RWPE1 (cell line): ENCODE data around the gene NFE2L1.
A peak's percentile ranks its signal among the peaks of the same experiment; 100 is the strongest.

Experiments used
- CTCF ChIA-PET: fragments of 350-600 bp; sonication (Branson Sonifier 250); formaldehyde crosslinking; extraction: SDS; loops from one replicate; lab custom pipeline; 2021; lab: Yijun Ruan, JAX
- POLR2A ChIA-PET: fragments of 400-600 bp; formaldehyde crosslinking; extraction: SDS; loops from one replicate; lab custom pipeline; 2020; ENCODE audit warnings: antibody characterized with exemption; ENCODE audit not compliant: low non-redundant PET; lab: Yijun Ruan, JAX
- DNase-seq: peaks from one replicate; pipeline ENCODE4 v3.0.0; 2012; ENCODE audit warnings: low spot score
- H3K27ac ChIP-seq: fragments of 450-650 bp; 2 replicates; pipeline ENCODE4 v1.5.1; 2017
- TF ChIP-seq, protein P1 (sequence below): fragments of 450-650 bp; conservative IDR thresholded peaks from 2 replicates; pipeline ENCODE4 v1.5.1; 2017; ENCODE audit warnings: low read depth, mild to moderate bottlenecking

Gene NFE2L1

GRCh38 chr17:48043176-48043575, 5.0 kb upstream of the NFE2L1 start:
- CTCF ChIA-PET, result interaction anchor here (0.6 to 1.0 kb wide), 3 partner anchors 9 to 71 kb away, joined by 3 read pairs; no protein-coding TSS in a partner anchor
- no peak for DNase-seq
- TF ChIP-seq, protein P1, sequence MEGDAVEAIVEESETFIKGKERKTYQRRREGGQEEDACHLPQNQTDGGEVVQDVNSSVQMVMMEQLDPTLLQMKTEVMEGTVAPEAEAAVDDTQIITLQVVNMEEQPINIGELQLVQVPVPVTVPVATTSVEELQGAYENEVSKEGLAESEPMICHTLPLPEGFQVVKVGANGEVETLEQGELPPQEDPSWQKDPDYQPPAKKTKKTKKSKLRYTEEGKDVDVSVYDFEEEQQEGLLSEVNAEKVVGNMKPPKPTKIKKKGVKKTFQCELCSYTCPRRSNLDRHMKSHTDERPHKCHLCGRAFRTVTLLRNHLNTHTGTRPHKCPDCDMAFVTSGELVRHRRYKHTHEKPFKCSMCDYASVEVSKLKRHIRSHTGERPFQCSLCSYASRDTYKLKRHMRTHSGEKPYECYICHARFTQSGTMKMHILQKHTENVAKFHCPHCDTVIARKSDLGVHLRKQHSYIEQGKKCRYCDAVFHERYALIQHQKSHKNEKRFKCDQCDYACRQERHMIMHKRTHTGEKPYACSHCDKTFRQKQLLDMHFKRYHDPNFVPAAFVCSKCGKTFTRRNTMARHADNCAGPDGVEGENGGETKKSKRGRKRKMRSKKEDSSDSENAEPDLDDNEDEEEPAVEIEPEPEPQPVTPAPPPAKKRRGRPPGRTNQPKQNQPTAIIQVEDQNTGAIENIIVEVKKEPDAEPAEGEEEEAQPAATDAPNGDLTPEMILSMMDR, result no peak
- POLR2A ChIA-PET, result no interaction called here
- peak overlapping the region; percentile 47 for H3K27ac ChIP-seq

DNA sequence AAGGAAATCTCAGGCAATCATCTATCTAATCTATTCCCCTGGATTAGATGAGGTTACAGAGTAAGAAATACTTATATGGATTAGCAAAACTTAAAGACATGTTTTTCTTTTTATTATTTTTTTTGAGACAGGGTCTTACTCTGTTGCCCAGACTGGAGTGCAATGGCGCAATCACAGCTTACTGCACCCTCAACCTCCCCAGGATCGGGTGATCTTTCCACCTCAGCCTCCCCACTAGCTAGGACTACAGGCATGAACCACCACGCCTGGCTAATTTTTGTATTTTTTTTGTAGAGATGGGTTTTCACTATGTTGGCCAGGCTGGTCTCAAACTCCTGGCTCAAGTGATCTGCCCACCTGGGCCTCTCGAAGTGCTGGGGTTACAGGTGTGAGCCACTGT, 3.3 kb upstream of the NFE2L1 start:
- TF ChIP-seq, protein P1, result no peak
- DNase-seq, result no peak
- peak overlapping the region; percentile 99 for H3K27ac ChIP-seq
- ChIA-PET CTCF (interaction anchor here (0.7 kb wide), 1 partner anchor 65 kb away, joined by 3 read pairs; no protein-coding TSS in a partner anchor), POLR2A (interaction anchor here (0.6 to 0.8 kb wide), 2 partner anchors 30 to 103 kb away, joined by 3 to 16 read pairs; no protein-coding TSS in a partner anchor)

- peak overlapping the region; percentile 99 for H3K27ac ChIP-seq
- CTCF ChIA-PET, result interaction anchor here (0.7 to 1.2 kb wide), 3 partner anchors 9 to 66 kb away, joined by 3 to 11 read pairs (median 3); no protein-coding TSS in a partner anchor
- TF ChIP-seq, protein P1, result no peak
- POLR2A ChIA-PET, result interaction anchor here (0.6 to 0.9 kb wide), 2 partner anchors 20 to 103 kb away, joined by 3 read pairs; no protein-coding TSS in a partner anchor
- DNase-seq, result peak; percentile 88
Observed at GRCh38 chr17:48045316-48046001, 2.7 kb upstream of the NFE2L1 start.

DNA sequence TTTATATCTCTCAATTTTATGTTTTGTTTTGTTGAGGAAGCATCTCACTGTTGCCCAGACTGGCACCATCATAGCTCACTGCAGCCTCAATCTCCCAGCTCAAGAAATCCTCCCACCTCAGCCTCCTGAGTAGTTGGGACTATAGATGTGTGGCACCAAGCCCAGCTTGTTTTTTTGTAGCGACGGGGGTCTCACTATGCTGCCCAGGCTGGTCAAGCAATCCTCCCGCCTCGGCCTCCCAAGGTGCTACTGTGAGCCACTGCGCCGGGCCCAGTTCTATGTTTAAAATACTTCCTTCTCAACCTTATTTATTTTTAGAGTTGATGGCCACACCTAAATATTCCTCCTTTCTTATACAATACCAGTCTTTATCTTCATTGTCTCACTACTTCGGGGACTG, 1.9 kb upstream of the NFE2L1 start:
- ChIA-PET POLR2A (interaction anchor here (0.9 kb wide), 1 partner anchor 21 kb away, joined by 3 read pairs; no protein-coding TSS in a partner anchor), CTCF (interaction anchor here (0.6 to 1.2 kb wide), 4 partner anchors 10 to 1489 kb away, joined by 3 to 11 read pairs (median 4); no protein-coding TSS in a partner anchor)

DNA sequence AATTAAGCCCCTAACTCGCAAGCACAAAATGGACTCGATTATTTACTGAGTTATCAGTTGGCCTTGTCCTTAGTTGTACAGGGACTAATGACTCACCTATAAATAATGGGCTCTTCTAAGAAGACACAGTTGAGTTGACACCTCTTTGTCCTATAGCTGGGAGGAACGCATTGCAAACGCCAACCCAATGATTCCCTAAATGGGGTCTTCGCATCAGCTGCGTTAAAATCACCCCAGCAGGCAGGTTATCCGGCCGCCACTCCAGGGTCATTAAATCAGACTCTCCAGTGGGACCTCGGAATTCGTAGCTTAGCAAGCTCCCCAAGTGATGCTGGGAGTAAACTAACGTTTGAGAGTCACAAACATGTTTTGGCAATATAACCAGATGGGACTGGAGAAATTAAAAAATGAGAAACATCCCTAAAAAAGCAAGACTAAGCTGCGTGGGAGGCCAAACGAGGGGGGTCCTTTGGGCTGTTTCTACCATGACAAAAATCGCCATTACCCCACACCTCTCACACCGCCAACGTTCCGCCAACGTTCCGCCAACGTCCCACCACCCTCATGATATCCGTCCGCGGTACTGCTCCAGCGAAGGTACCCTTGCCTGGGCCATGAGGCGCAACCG, 932 bp upstream of the NFE2L1 start:
- POLR2A ChIA-PET, result interaction anchor here (0.8 kb wide), 1 partner anchor 1007 kb away, joined by 3 read pairs; no protein-coding TSS in a partner anchor
- no peak for DNase-seq
- peak overlapping the region; percentile 99 for H3K27ac ChIP-seq
- CTCF ChIA-PET, result interaction anchor here (0.6 to 3.9 kb wide), 2 partner anchors 21 to 1305 kb away, joined by 3 to 20 read pairs; no protein-coding TSS in a partner anchor
- TF ChIP-seq, protein P1, result no peak

More for the DNA sequence above, 1.9 kb upstream of the NFE2L1 start:
- peak overlapping the region; percentile 99 for H3K27ac ChIP-seq
- no peak for DNase-seq
- TF ChIP-seq, protein P1, result no peak
